Neural cell (in vitro differentiated cells): ENCODE measurements around the gene SLC6A4. TPM values are rescaled to one million over a fixed set of nuclear protein-coding genes. Genes with fewer than 3 reads are reported as not detected.
A peak's percentile ranks its signal among the peaks of the same experiment; 100 is the strongest.

Experiments
- H2AFZ ChIP-seq: fragments of 200-600, 300-800 bp; sonication (generic), shearing (Covaris generic); 2 replicates; pipeline ENCODE4 v1.6.0; 2014; ENCODE audit warnings: low read depth, mild to moderate bottlenecking, antibody characterized with exemption, low read length, moderate library complexity
- H3F3A ChIP-seq: fragments of 200-600 bp; shearing (Covaris generic); 2 replicates; pipeline ENCODE4 v1.6.1; 2016; ENCODE audit warnings: mild to moderate bottlenecking, moderate library complexity, mixed read lengths, antibody characterized with exemption, low read length; ENCODE audit not compliant: insufficient read depth, poor library complexity, severe bottlenecking
- H3K27ac ChIP-seq: fragments of 200-600, 300-800 bp; sonication (generic), shearing (Covaris generic); 2 replicates; pipeline ENCODE4 v1.5.1; 2014; ENCODE audit warnings: mild to moderate bottlenecking, low read length, moderate library complexity
- H3K27me3 ChIP-seq: fragments of 300-800, 200-600 bp; sonication (generic), shearing (Covaris generic); 2 replicates; pipeline ENCODE4 v1.6.0; 2014; ENCODE audit warnings: mild to moderate bottlenecking, low read depth, low read length, moderate library complexity; ENCODE audit not compliant: insufficient read depth
- H3K36me3 ChIP-seq: fragments of 300-800, 200-600 bp; sonication (generic), shearing (Covaris generic); 2 replicates; pipeline ENCODE4 v1.5.1; 2014; ENCODE audit warnings: mild to moderate bottlenecking, antibody characterized with exemption, low read length, moderate library complexity; ENCODE audit not compliant: insufficient read depth
- H3K4me2 ChIP-seq: fragments of 300-800, 200-600 bp; sonication (generic), shearing (Covaris generic); 2 replicates; pipeline ENCODE4 v1.6.0; 2014; ENCODE audit warnings: mild to moderate bottlenecking, low read length
- H3K4me3 ChIP-seq: fragments of 300-800, 200-600 bp; sonication (generic), shearing (Covaris generic); 2 replicates; pipeline ENCODE4 v1.5.1; 2014; ENCODE audit warnings: mild to moderate bottlenecking, low read length, moderate library complexity
- H3K79me2 ChIP-seq: fragments of 200-600 bp; shearing (Covaris generic); replicated peaks from 2 replicates; pipeline ENCODE4 v1.6.0; 2014; ENCODE audit warnings: mild to moderate bottlenecking, low read length, moderate library complexity; ENCODE audit not compliant: insufficient read depth
- H3K9ac ChIP-seq: fragments of 300-800, 200-600 bp; sonication (generic), shearing (Covaris generic); 2 replicates; pipeline ENCODE4 v1.6.1; 2016; ENCODE audit warnings: mild to moderate bottlenecking, low read length, mixed read lengths
- H3K9me2 ChIP-seq: fragments of 200-600 bp; shearing (Covaris generic); 2 replicates; pipeline ENCODE4 v1.6.1; 2016; ENCODE audit warnings: mild to moderate bottlenecking, low read length, mixed read lengths; ENCODE audit not compliant: insufficient read depth
- H3K9me3 ChIP-seq: fragments of 200-600, 300-800 bp; sonication (generic), shearing (Covaris generic); 2 replicates; pipeline ENCODE4 v1.6.1; 2016; ENCODE audit warnings: mild to moderate bottlenecking, mixed run types, low read length, moderate library complexity, mixed read lengths
- H4K20me1 ChIP-seq: fragments of 200-600 bp; shearing (Covaris generic); 2 replicates; pipeline ENCODE4 v1.6.1; 2016; ENCODE audit warnings: mild to moderate bottlenecking, mixed run types; ENCODE audit not compliant: insufficient read depth
- CTCF ChIP-seq: fragments of 450-650 bp; IDR thresholded peaks from 2 replicates; pipeline ENCODE4 v1.5.1; 2014; ENCODE audit warnings: antibody characterized with exemption, mild to moderate bottlenecking, moderate library complexity; ENCODE audit not compliant: poor library complexity, severe bottlenecking
- EP300 ChIP-seq: fragments of 450-650 bp; conservative IDR thresholded peaks from 2 replicates; pipeline ENCODE4 v1.6.1; 2014; ENCODE audit warnings: antibody characterized with exemption, mild to moderate bottlenecking, moderate library complexity; ENCODE audit not compliant: poor library complexity, severe bottlenecking
- EZH2 ChIP-seq: fragments of 200-600, 300-800 bp; shearing (Covaris generic), sonication (generic); IDR thresholded peaks from 2 replicates; pipeline ENCODE4 v1.6.1; 2014; ENCODE audit warnings: antibody characterized with exemption, low read length, borderline replicate concordance, mild to moderate bottlenecking; ENCODE audit not compliant: insufficient read depth, poor library complexity, severe bottlenecking
- MXI1 ChIP-seq: fragments of 450-650 bp; conservative IDR thresholded peaks from 2 replicates; pipeline ENCODE4 v1.6.1; 2014; ENCODE audit warnings: antibody characterized with exemption, mild to moderate bottlenecking; ENCODE audit not compliant: poor library complexity, severe bottlenecking
- POLR2AphosphoS5 ChIP-seq: IDR thresholded peaks from 2 replicates; pipeline ENCODE4 v1.6.1; 2012
- RAD21 ChIP-seq: fragments of 450-650 bp; conservative IDR thresholded peaks from 2 replicates; pipeline ENCODE4 v1.6.1; 2014; ENCODE audit warnings: antibody characterized with exemption, mild to moderate bottlenecking, moderate library complexity
- REST ChIP-seq: IDR thresholded peaks from 2 replicates; pipeline ENCODE4 v1.6.1; 2012; ENCODE audit warnings: borderline replicate concordance
- SMC3 ChIP-seq: fragments of 450-650 bp; conservative IDR thresholded peaks from 2 replicates; pipeline ENCODE4 v1.6.1; 2014; ENCODE audit warnings: antibody characterized with exemption, mild to moderate bottlenecking, moderate library complexity; ENCODE audit not compliant: poor library complexity
- TAF1 ChIP-seq: IDR thresholded peaks from 2 replicates; pipeline ENCODE4 v1.6.1; 2012; ENCODE audit warnings: low read depth
- polyA plus RNA-seq: library from polyadenylated mRNA; depleted of rRNA; stranded (reverse); fragments of >200 nt; gene quantifications from 2 replicates; pipeline ENCODE4 v1.2.3, GENCODE V29; 2014

SLC6A4 gene
- polyA plus RNA-seq, 1 donor from 2014 or later: 1.1 TPM

DNA sequence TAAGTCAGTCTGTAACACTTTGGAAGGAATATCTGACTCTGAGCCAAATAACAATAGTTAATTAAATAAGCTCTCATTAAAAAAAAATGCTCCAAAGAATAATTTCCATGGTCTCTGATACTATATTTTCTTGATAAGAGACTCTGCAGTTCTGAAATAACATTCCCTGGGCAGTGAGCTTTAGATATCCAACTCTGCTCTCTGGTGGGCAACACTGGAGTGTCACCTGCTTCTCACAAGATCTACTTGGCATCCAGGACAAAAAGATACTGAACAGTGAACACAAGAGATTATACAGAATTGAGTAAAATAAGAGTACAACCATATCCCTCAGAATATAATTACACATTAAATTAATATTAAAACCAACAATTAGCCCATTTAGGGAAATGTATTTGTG lies 42.5 kb upstream of the SLC6A4 start:
- Histone ChIP-seq H3K9ac (no peak overlapping the region), H3K9me3 (no peaks in the 10 kb centered on the region), H3F3A (no peaks in the 10 kb centered on the region), H3K4me3 (no peak overlapping the region), H3K4me2 (no peak overlapping the region), H3K9me2 (no peaks in the 10 kb centered on the region), H3K79me2 (no peaks in the 10 kb centered on the region), H2AFZ (no peak overlapping the region), H3K27me3 (no peaks in the 10 kb centered on the region), H3K27ac (no peak overlapping the region), H3K36me3 (no peaks in the 10 kb centered on the region), H4K20me1 (no peaks in the 10 kb centered on the region)
- peak; percentile 87 for TF ChIP-seq SMC3
- TF ChIP-seq MXI1: no peak
- peak; percentile 72 for TF ChIP-seq CTCF
- peak; percentile 77 for TF ChIP-seq RAD21

DNA sequence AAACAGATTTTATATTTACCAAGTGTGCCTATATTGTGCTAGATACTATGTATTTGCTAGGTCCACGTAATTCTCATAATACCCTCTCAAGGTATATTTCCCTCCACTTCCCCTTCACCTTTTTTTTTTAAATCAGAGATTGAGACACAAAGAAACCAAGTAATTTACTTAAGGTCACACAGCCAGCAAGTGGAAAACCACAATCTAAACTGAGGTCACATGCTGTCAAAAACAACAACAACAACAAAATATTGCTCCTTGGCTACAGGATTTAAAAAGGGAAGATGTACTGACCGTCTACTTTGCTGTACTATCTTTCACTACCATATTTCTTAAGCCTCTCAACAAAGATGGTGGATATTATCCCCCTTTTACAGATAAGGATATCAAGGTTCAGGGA lies 40.4 kb upstream of the SLC6A4 start:
- TF ChIP-seq CTCF (no peak), TAF1 (no peak), POLR2AphosphoS5 (no peak), REST (no peak), MXI1 (no peak), RAD21 (no peak), EP300 (no peak), SMC3 (no peak), EZH2 (no peak)

More for the DNA sequence above, 40.4 kb upstream of the SLC6A4 start:
- H3K27me3 ChIP-seq: no peaks in the 10 kb centered on the region
- no peak overlapping the region for H3K4me3 ChIP-seq
- H2AFZ ChIP-seq: no peak overlapping the region
- no peaks in the 10 kb centered on the region for H4K20me1 ChIP-seq
- H3K9me3 ChIP-seq: no peaks in the 10 kb centered on the region
- no peaks in the 10 kb centered on the region for H3K9me2 ChIP-seq
- H3F3A ChIP-seq: no peaks in the 10 kb centered on the region
- H3K27ac ChIP-seq: no peak overlapping the region
- H3K79me2 ChIP-seq: no peaks in the 10 kb centered on the region
- no peaks in the 10 kb centered on the region for H3K36me3 ChIP-seq
- no peak overlapping the region for H3K9ac ChIP-seq
- no peak overlapping the region for H3K4me2 ChIP-seq
